Naive B cell (primary cell): Measurements from ENCODE around the gene SENP8. TPM values are rescaled to one million over a fixed set of nuclear protein-coding genes. Genes with fewer than 3 reads are reported as not detected.
"Not testable (repeated sequence)": the region's sequence is repeated elsewhere in the genome, so short reads cannot be mapped to it uniquely, and the experiment has no call there.

Source experiments
- ATAC-seq, 2 donors: fragments of 150-1000 bp; cut with Tn5 transposase; 2 replicates each; pipeline ENCODE4 v1.10.0; 2021; ENCODE audit warnings: low read depth in 2 of 2, mild to moderate bottlenecking in 2 of 2, moderate library complexity in 2 of 2
- DNase-seq: peaks from one replicate; pipeline ENCODE4 v3.0.0; 2022
- H3K27ac Mint-ChIP-seq, 6 donors: one replicate each; pipeline ENCODE4 v1.8.0; 2020 to 2022; ENCODE audit warnings: mild to moderate bottlenecking in 6 of 6, mixed read lengths in 6 of 6, moderate library complexity in 5 of 6, inconsistent platforms in 2 of 6
- H3K27me3 Mint-ChIP-seq, 3 donors: one replicate each; pipeline ENCODE4 v1.8.0; 2021 to 2022; ENCODE audit warnings: mixed read lengths in 3 of 3, mild to moderate bottlenecking in 1 of 3
- H3K36me3 Mint-ChIP-seq, 2 donors: one replicate each; pipeline ENCODE4 v1.8.0; 2020 to 2022; ENCODE audit warnings: mixed read lengths in 2 of 2, inconsistent platforms in 1 of 2, mild to moderate bottlenecking in 1 of 2
- H3K4me1 Mint-ChIP-seq, 3 donors: one replicate each; pipeline ENCODE4 v1.8.0; 2020 to 2022; ENCODE audit warnings: mixed read lengths in 3 of 3, inconsistent platforms in 1 of 3, mild to moderate bottlenecking in 1 of 3, moderate library complexity in 1 of 3
- H3K4me3 Mint-ChIP-seq, 8 donors: one replicate each; pipeline ENCODE4 v1.8.0; 2020 to 2022; ENCODE audit warnings: mild to moderate bottlenecking in 8 of 8, mixed read lengths in 8 of 8, moderate library complexity in 8 of 8, inconsistent platforms in 2 of 8
- H3K9me3 Mint-ChIP-seq, 7 donors: one replicate each; pipeline ENCODE4 v1.8.0; 2020 to 2022; ENCODE audit warnings: mixed read lengths in 7 of 7, mild to moderate bottlenecking in 5 of 7, inconsistent platforms in 2 of 7, moderate library complexity in 1 of 7
- polyA plus RNA-seq, 6 donors: library from polyadenylated mRNA; unstranded; fragments of 300-500 nt; fragmentation: Illumina TruSeq; gene quantifications; one replicate each; pipeline ENCODE4 v1.2.3, GENCODE V29; 2021; ENCODE audit warnings: low read depth in 6 of 6

The SENP8 gene
- polyA plus RNA-seq = under 1 TPM in 5 of 6 donors, not detected in 1; 0.41 to 0.84 (median 0.60) TPM

- Mint-ChIP-seq H3K27me3 (no peaks in the 10 kb centered on the region), H3K36me3 (no peaks in the 10 kb centered on the region), H3K27ac (peak within 1 kb of the TSS; percentile 95 to 100 (median 98)), H3K4me1 (peaks cover 25 to 36% (median 36%) of the 10 kb centered on the region in 3 donors), H3K4me3 (peak within 1 kb of the TSS; percentile 96 to 100 (median 98)), H3K9me3 (no peaks in the 10 kb centered on the region)
- ATAC-seq = peak; percentile 70 to 73
- DNase-seq = peak; percentile 98
Measured at GRCh38 chr15:72118017-72118978, at the start of gene SENP8, which contains the start of gene MYO9A. SENP8 (plus strand) TSS chr15:72118403; CDS start chr15:72139624, 21,221 bp downstream. MYO9A (minus strand) TSS chr15:72118150; CDS start chr15:72046563, 71,587 bp downstream.

- Mint-ChIP-seq H3K36me3 (peaks cover 0 to 5% of the 10 kb centered on the region in 2 donors), H3K4me1 (peaks cover 15 to 35% (median 24%) of the 10 kb centered on the region in 3 donors), H3K27ac (no peak overlapping the region), H3K9me3 (peaks cover 0 to 2% (median 0%) of the 10 kb centered on the region in 7 donors), H3K4me3 (no peak overlapping the region), H3K27me3 (no peaks in the 10 kb centered on the region)
- ATAC-seq = no peak
- no peak for DNase-seq
Measured at GRCh38 chr15:72068856-72069255, 49.3 kb upstream of the SENP8 start.

GRCh38 chr15:72070817-72071447 lies 47.3 kb upstream of the SENP8 start:
- H3K9me3 Mint-ChIP-seq = no peaks in the 10 kb centered on the region
- H3K4me3 Mint-ChIP-seq = peak overlapping the region in 3 of 8 donors; percentile 6 to 59 (median 35)
- no peaks in the 10 kb centered on the region for H3K27me3 Mint-ChIP-seq
- no peaks in the 10 kb centered on the region for H3K36me3 Mint-ChIP-seq
- peaks cover 15 to 35% (median 32%) of the 10 kb centered on the region in 3 donors for H3K4me1 Mint-ChIP-seq
- DNase-seq (peak; percentile 3), ATAC-seq (peak; percentile 28 to 43)
- peak overlapping the region; percentile 10 to 72 (median 52) for H3K27ac Mint-ChIP-seq

- peak in 1 of 2 donors; percentile 34 for ATAC-seq
- H3K9me3 Mint-ChIP-seq, H3K36me3 Mint-ChIP-seq, H3K27me3 Mint-ChIP-seq, DNase-seq: not testable (repeated sequence)
- peak overlapping the region in 2 of 8 donors; percentile 35 to 59 for H3K4me3 Mint-ChIP-seq
- H3K4me1 Mint-ChIP-seq = peaks cover 15 to 35% (median 33%) of the 10 kb centered on the region in 3 donors
- H3K27ac Mint-ChIP-seq = peak overlapping the region in 4 of 6 donors; percentile 49 to 72 (median 56)
Measured at GRCh38 chr15:72071448-72071825, 46.8 kb upstream of the SENP8 start.

GRCh38 chr15:72074335-72075060 lies 43.7 kb upstream of the SENP8 start:
- Mint-ChIP-seq H3K27ac (peak overlapping the region in 1 of 6 donors; percentile 28), H3K4me3 (no peak overlapping the region), H3K4me1 (peaks cover 35 to 58% (median 54%) of the 10 kb centered on the region in 3 donors), H3K36me3 (peaks cover 0 to 5% of the 10 kb centered on the region in 2 donors), H3K9me3 (no peaks in the 10 kb centered on the region), H3K27me3 (no peaks in the 10 kb centered on the region)
- no peak for ATAC-seq
- DNase-seq = no peak

GRCh38 chr15:72077950-72078349 lies 40.3 kb upstream of the SENP8 start:
- no peaks in the 10 kb centered on the region for H3K27me3 Mint-ChIP-seq
- no peak for ATAC-seq
- H3K27ac Mint-ChIP-seq = peak overlapping the region in 3 of 6 donors; percentile 13 to 61 (median 17)
- H3K36me3 Mint-ChIP-seq = peaks cover 0 to 5% of the 10 kb centered on the region in 2 donors
- DNase-seq = no peak
- no peak overlapping the region for H3K4me3 Mint-ChIP-seq
- peaks cover 25 to 46% (median 31%) of the 10 kb centered on the region in 3 donors for H3K4me1 Mint-ChIP-seq
- H3K9me3 Mint-ChIP-seq = peaks cover 0 to 2% (median under 1%) of the 10 kb centered on the region in 7 donors

GRCh38 chr15:72078887-72079286 lies 39.3 kb upstream of the SENP8 start:
- ATAC-seq = peak in 1 of 2 donors; percentile 41
- no peak for DNase-seq
- peak overlapping the region in 1 of 6 donors; percentile 83 for H3K27ac Mint-ChIP-seq
- peaks cover 6 to 10% of the 10 kb centered on the region in 2 donors for H3K36me3 Mint-ChIP-seq
- no peaks in the 10 kb centered on the region for H3K27me3 Mint-ChIP-seq
- H3K4me1 Mint-ChIP-seq = peaks cover 23 to 40% (median 25%) of the 10 kb centered on the region in 3 donors
- H3K9me3 Mint-ChIP-seq = peaks cover 0 to 9% (median 7%) of the 10 kb centered on the region in 7 donors
- no peak overlapping the region for H3K4me3 Mint-ChIP-seq

- ATAC-seq = no peak
Measured at GRCh38 chr15:72082176-72082575, 36.0 kb upstream of the SENP8 start.

GRCh38 chr15:72086010-72086697 lies 32.0 kb upstream of the SENP8 start:
- H3K4me3 Mint-ChIP-seq = no peak overlapping the region
- H3K27ac Mint-ChIP-seq = no peak overlapping the region

More at GRCh38 chr15:72082176-72082575, 36.0 kb upstream of the SENP8 start:
- no peak for DNase-seq
- Mint-ChIP-seq H3K9me3 (peaks cover 0 to 17% (median 9%) of the 10 kb centered on the region in 7 donors), H3K27me3 (no peaks in the 10 kb centered on the region), H3K4me1 (peaks cover 18 to 24% (median 19%) of the 10 kb centered on the region in 3 donors), H3K27ac (no peak overlapping the region), H3K4me3 (no peak overlapping the region), H3K36me3 (peaks cover 10 to 14% of the 10 kb centered on the region in 2 donors)

GRCh38 chr15:72086920-72087648 lies 31.1 kb upstream of the SENP8 start:
- H3K27me3 Mint-ChIP-seq = no peaks in the 10 kb centered on the region
- no peak for DNase-seq
- peaks cover 22 to 34% of the 10 kb centered on the region in 2 donors for H3K36me3 Mint-ChIP-seq
- ATAC-seq = no peak
- H3K9me3 Mint-ChIP-seq = peaks cover 0 to 17% (median 9%) of the 10 kb centered on the region in 7 donors
- no peak overlapping the region for H3K27ac Mint-ChIP-seq
- H3K4me3 Mint-ChIP-seq = peak overlapping the region in 1 of 8 donors; percentile 44
- H3K4me1 Mint-ChIP-seq = peaks cover 0 to 12% (median 9%) of the 10 kb centered on the region in 3 donors

More at GRCh38 chr15:72086010-72086697, 32.0 kb upstream of the SENP8 start:
- no peak for ATAC-seq
- Mint-ChIP-seq H3K27me3 (no peaks in the 10 kb centered on the region), H3K9me3 (peaks cover 0 to 17% (median 9%) of the 10 kb centered on the region in 7 donors), H3K36me3 (peaks cover 22 to 31% of the 10 kb centered on the region in 2 donors), H3K4me1 (peaks cover 0 to 8% (median 6%) of the 10 kb centered on the region in 3 donors)
- DNase-seq = no peak

- Mint-ChIP-seq H3K4me3 (peak overlapping the region in 1 of 8 donors; percentile 14), H3K9me3 (no peaks in the 10 kb centered on the region), H3K27me3 (no peaks in the 10 kb centered on the region), H3K27ac (no peak overlapping the region), H3K4me1 (peaks cover 0 to 15% (median 15%) of the 10 kb centered on the region in 3 donors), H3K36me3 (peaks cover 12 to 32% of the 10 kb centered on the region in 2 donors)
- ATAC-seq (no peak), DNase-seq (no peak)
Measured at GRCh38 chr15:72092006-72092405, 26.2 kb upstream of the SENP8 start.
